HG02642 (cell line): ENCODE data around the gene FAU.

Experiments used
- ATAC-seq: cut with Tn5 transposase; IDR thresholded peaks from one replicate; pipeline ENCODE4 v1.9.1; 2021; ENCODE audit warnings: mild to moderate bottlenecking; ENCODE audit not compliant: unreplicated experiment, poor library complexity

The FAU gene

GRCh38 chr11:65136515-65137096 lies 14.7 kb upstream of the FAU start:
- no peak for ATAC-seq

- no peak for ATAC-seq
Observed at GRCh38 chr11:65135633-65136145, 13.8 kb upstream of the FAU start.

GRCh38 chr11:65134952-65135632 lies 13.2 kb upstream of the FAU start:
- ATAC-seq = peak; percentile 58

- peak; percentile 64 for ATAC-seq
Observed at GRCh38 chr11:65134240-65134951, 12.5 kb upstream of the FAU start, which contains the start of gene SYVN1. SYVN1 (minus strand) TSS chr11:65134519; CDS start chr11:65133601, 918 bp downstream.

- no peak for ATAC-seq
Observed at GRCh38 chr11:65133724-65134123, 11.8 kb upstream of the FAU start.

GRCh38 chr11:65132988-65133700 lies 11.2 kb upstream of the FAU start:
- no peak for ATAC-seq

GRCh38 chr11:65132238-65132987 lies 10.5 kb upstream of the FAU start:
- no peak for ATAC-seq

GRCh38 chr11:65131895-65132237 lies 9.9 kb upstream of the FAU start:
- no peak for ATAC-seq

- ATAC-seq = no peak
Observed at GRCh38 chr11:65131417-65131776, 9.5 kb upstream of the FAU start.

- ATAC-seq = no peak
Observed at GRCh38 chr11:65130631-65131416, 8.9 kb upstream of the FAU start.

- no peak for ATAC-seq
Observed at GRCh38 chr11:65129649-65130441, 7.9 kb upstream of the FAU start.

GRCh38 chr11:65128182-65129145 lies 6.5 kb upstream of the FAU start:
- no peak for ATAC-seq

GRCh38 chr11:65127473-65128181 lies 5.7 kb upstream of the FAU start:
- no peak for ATAC-seq

GRCh38 chr11:65126624-65127274 lies 4.8 kb upstream of the FAU start:
- no peak for ATAC-seq

- ATAC-seq = no peak
Observed at GRCh38 chr11:65125197-65126056, 3.5 kb upstream of the FAU start.
